GM12801 (cell line): Measurements from ENCODE around the gene BRD1.

Experiments
- TF ChIP-seq, protein P1 (sequence below): IDR thresholded peaks from one replicate; pipeline ENCODE4 v1.5.1; 2011; ENCODE audit warnings: control low read depth; ENCODE audit not compliant: insufficient read length; ENCODE audit errors: extremely low read depth

BRD1 gene

DNA sequence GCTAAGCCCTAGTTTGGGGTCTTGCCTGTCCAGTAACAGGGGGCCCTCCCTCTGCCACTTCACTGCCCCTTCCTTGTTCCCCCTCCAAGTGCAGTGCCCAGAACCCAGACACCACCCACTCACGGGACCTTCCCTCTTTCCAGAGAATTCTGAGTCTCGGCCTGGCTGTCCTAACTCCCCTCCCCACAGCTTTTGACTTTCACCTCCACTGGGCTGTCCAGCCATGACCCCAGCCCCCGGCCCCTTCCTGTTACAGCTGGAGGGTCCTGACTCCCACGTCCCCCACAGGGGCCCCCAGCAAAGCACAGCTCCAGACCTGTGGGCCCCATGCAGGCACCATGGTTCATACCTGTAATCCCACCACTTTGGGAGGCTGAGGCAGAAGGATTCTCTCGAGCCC lies 71.5 kb downstream of the BRD1 start:
- TF ChIP-seq, protein P1, sequence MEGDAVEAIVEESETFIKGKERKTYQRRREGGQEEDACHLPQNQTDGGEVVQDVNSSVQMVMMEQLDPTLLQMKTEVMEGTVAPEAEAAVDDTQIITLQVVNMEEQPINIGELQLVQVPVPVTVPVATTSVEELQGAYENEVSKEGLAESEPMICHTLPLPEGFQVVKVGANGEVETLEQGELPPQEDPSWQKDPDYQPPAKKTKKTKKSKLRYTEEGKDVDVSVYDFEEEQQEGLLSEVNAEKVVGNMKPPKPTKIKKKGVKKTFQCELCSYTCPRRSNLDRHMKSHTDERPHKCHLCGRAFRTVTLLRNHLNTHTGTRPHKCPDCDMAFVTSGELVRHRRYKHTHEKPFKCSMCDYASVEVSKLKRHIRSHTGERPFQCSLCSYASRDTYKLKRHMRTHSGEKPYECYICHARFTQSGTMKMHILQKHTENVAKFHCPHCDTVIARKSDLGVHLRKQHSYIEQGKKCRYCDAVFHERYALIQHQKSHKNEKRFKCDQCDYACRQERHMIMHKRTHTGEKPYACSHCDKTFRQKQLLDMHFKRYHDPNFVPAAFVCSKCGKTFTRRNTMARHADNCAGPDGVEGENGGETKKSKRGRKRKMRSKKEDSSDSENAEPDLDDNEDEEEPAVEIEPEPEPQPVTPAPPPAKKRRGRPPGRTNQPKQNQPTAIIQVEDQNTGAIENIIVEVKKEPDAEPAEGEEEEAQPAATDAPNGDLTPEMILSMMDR = no peak

GRCh38 chr22:49755631-49756001 lies 72.1 kb downstream of the BRD1 start:
- TF ChIP-seq, protein P1 = no peak

DNA sequence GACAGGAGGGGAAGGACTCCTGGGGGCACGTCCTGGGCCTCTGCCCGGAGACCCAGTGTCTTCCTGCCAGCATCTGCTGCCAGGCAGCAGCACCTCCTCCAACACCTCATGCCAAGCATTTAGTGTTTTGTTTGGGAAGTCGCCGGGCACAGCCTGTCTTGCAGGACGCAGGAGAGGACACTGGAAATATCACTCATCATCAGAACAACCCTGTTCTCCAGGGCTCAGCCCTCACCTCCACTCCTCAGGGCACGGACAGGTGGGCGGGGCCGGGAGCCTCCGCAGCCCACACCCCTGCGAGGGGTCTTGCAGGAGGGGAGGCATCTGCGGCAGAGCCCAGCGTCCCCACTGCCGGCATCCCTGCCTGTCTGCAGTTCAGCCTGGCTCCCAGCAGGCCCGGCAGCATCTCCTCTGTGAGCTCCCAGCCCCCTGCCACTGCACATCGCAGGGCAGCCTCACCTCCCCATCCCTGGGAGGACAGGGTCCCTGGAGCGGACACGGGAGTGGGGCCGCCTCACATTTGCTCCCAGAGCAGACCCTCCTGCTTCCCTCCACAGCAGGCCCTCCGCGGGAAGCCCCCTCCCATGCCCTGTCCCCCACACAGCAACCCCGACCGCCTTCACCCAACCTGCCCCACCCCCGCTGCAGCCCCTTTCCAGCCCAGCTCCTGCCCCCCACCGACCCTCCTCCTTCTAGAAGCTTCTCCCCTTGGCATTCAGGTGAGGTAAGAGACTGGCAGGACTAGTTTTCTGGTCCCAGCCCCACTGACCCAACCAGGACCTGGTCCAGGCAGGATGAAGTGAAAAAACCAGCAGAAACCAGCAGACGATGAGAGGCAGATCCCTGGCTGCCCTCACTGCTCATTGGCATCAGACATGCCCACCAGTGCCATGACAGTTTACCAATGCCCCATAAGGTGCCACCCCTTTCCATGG lies 72.7 kb downstream of the BRD1 start:
- TF ChIP-seq, protein P1 = no peak

DNA sequence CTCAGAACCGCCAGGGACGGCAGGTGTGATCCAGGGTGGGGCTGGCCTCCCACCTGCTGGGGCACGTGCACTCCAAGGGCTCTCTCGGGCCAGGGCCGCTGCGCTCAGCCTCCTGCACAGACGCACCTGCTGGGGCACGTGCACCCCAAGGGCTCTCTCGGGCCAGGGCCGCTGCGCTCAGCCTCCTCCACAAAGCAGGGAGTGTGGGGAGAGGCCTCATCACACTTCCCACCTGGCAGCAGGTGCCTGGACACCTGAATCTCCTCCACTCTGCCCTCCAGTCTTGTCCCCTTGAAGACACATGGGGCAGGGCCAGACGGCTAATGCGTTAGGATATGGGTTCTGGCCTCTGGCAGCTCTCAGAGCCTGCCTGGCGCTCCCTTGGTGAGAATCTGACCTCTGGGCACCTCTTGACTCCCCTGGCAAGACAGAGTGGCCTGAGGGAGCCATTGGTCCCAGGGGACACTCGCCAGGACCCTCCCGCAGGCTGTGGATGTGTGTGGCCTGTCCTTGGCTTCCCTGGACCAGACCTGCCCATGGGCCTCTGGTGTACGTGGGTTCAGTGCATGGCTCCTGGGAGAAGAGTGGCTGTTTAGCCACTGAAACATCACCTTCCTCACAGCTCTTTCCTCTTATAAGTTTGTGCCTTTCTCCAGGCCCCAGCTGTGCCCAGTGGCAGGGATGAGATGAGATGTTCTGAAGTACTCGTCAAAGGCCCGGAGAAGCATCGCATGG lies 73.5 kb downstream of the BRD1 start:
- TF ChIP-seq, protein P1 = no peak

DNA sequence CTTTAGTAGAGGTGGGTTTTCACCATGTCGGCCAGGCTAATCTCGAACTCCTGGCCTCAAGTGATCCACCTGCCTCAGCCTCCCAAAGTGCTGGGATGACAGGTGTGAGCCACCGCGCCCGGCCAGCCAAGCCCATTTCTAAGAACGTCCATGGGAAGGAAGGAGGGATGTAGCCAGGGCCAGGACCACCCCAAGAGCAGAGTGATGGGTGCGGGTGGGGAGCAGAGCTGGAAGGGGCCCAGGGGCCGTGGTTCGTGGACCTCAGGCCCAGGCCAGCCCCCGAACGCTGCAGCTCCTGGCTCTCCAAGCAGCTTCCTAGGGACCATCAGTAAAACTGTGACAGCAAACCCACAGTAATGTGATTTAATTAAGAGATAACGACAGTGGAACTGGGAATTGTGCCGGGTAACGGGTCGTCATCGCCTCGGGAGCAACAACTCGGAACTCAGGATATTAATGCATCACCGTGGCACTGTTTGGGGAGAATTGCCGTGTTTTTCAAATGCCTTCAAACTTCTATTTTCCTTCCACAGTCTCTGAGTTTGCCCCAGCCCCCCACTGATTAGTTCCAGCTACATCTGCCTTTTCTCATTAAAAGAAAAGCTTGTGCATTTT lies 74.3 kb downstream of the BRD1 start:
- TF ChIP-seq, protein P1 = no peak

DNA sequence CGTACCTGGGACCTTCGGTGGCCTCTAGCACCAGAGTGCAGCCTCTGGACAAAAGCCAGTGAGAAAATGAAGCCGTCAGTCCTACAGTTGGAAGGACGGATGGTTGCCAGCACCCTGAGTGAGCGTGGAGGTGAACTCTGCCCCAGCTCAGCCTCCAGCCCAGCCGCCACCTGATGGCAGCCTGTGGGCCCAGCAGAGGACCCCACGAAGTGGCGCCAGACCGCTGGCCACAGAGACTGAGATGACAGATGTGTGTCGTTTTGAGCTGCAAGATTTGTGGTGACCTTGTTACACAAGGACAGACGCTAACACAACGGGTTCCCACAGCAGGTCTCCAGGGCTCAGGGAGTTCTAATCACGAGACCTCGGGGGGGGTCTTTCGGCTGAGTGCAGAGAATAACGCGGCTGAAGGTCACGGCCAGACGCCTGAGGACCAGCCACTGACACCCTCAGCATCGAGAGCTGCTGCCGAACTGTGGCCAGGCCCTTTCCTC lies 75.0 kb downstream of the BRD1 start:
- TF ChIP-seq, protein P1 = no peak
